Measurements from ENCODE around the gene CLEC3A.

DNA sequence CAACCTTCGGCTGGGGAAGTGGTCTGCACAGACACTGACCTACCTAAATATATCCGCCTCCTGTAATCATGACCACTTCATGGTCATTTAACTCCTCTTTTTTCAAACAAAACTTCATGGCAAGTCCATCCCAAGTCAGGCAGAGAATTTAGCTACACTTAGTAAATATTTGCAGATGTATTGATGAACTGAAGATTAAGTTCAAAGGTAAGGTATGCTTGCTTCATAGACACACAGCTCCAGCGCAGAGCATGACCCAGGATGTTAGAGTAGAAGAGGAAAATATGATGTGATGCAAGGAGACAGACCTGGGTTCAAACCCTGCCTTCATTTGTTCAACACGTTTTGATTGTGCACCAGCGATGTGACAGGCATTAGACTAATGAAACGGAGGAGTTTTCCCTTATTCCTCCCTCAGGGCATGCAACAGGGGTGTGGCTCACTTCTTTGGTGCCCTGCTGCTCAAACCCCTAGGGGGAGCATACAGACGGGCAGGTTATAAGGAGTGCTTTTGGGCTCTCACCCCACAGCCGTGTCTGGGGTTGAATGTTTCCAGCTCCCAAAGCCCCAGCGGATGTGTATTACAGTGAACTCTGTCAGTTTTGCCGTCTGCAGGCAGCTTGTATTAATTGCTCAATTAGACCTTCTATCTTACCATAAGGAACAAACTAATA, 23.9 kb upstream of the CLEC3A start:
- TF ChIP-seq, protein P1, sequence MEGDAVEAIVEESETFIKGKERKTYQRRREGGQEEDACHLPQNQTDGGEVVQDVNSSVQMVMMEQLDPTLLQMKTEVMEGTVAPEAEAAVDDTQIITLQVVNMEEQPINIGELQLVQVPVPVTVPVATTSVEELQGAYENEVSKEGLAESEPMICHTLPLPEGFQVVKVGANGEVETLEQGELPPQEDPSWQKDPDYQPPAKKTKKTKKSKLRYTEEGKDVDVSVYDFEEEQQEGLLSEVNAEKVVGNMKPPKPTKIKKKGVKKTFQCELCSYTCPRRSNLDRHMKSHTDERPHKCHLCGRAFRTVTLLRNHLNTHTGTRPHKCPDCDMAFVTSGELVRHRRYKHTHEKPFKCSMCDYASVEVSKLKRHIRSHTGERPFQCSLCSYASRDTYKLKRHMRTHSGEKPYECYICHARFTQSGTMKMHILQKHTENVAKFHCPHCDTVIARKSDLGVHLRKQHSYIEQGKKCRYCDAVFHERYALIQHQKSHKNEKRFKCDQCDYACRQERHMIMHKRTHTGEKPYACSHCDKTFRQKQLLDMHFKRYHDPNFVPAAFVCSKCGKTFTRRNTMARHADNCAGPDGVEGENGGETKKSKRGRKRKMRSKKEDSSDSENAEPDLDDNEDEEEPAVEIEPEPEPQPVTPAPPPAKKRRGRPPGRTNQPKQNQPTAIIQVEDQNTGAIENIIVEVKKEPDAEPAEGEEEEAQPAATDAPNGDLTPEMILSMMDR (IDR thresholded peaks at IDR 0.05; ENCODE audit: extremely low read depth in 1 of 2, insufficient read depth in 1 of 2, low read depth in 1 of 2, low read length in 2 of 2): no peak
- no peak for TF ChIP-seq POLR2A (IDR thresholded peaks at IDR 0.05; ENCODE audit: low read depth, low read length)
- TF ChIP-seq, protein P2, sequence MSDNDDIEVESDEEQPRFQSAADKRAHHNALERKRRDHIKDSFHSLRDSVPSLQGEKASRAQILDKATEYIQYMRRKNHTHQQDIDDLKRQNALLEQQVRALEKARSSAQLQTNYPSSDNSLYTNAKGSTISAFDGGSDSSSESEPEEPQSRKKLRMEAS (IDR thresholded peaks at IDR 0.05; ENCODE audit: insufficient read depth, insufficient read length): no peak
- no peak for TF ChIP-seq EZH2 (IDR thresholded peaks at IDR 0.05; ENCODE audit: borderline replicate concordance, low read depth, low read length, severe bottlenecking)
- TF ChIP-seq POLR2AphosphoS5 (IDR thresholded peaks at IDR 0.05; ENCODE audit: insufficient read depth, low read depth, low read length): no peak
- no peak for TF ChIP-seq FOS (IDR thresholded peaks at IDR 0.05; ENCODE audit: borderline replicate concordance, insufficient read depth, low read length)

All from endothelial cell of umbilical vein (primary cell).